GM18498 (cell line): ENCODE results near the gene ARMH2.

Source experiments
- ATAC-seq: cut with Tn5 transposase; IDR thresholded peaks from one replicate; pipeline ENCODE4 v1.9.1; 2021; ENCODE audit warnings: mild to moderate bottlenecking, moderate library complexity; ENCODE audit not compliant: unreplicated experiment

Gene ARMH2

DNA sequence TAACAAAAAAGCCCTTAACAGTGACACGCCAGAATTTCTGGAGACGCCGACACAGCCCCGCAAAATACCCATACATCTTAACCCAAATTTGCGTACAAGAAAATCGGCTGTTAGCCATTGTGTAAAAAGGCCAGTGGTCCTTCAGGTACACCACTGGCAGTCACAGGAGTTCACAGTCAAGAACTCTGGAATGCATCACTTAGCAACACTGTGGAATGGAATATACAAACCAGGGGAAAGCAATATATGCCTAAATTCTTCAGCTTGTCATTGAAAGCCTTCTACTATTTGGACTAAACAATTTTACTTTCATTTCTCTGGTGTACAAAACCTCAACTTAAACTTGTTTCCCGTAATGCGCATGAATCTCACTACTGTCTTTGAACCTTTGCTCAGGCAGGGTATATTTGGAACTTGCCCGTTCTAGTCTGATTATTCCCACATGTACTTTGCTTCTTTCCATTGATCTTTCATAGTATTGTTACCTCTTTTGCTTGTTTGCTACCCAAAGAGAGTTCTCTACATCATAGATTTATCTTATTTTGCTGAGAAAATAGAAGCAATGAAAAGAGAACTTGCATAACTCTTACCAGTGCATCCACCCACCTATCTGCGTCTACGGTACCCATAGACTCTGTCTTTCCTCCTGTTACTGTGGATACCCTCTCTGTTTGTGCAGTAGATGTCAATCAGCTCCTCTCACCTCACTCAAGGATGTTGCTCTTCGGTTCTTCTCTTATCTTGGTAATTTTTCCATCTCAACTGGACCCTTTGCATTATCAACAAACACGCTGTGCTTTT, at the start of gene ARMH2:
Gene ARMH2, minus strand, starts transcription at position 178 of the 801 bp plus-strand sequence. Its CDS starts 60 bp downstream, at position 118.
- no peak for ATAC-seq

DNA sequence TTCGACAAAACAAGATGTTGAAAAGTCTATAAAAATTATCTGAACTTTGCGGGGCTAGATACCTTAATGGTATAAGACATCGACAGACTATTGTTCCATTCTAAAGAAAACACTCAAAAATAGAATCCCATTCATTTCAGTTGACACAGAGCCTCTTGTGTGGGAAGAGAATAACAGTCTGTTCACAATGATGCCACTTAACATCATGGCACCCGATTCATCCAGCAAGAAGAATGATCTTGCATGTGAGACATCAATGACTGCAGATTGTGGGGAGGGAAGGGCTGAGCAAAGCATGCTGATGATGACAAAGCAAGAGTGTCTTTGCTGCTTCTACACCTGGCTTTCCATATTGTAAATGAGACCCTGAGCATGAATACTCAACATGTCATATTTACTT, 49.7 kb upstream of the ARMH2 start:
- ATAC-seq: no peak

DNA sequence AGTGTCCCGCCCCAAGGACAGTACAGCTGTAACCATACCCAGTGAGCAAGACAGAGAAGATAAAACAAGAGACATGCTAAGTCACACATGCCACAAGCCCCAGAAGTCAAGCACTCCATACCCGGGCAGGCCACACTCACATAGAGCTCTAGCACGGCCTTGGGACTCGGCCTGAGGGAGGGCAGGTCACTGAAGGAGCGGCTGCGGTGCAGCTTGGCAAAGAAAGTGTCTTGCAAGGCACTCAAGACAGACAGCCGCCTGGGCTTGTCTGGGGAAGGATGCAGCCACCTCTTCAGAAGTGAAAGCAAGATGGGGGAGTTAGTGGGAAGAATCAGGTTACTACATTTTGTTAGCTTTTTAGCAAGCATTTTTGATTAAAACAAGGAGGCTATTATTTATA, 48.7 kb upstream of the ARMH2 start:
- ATAC-seq: no peak

DNA sequence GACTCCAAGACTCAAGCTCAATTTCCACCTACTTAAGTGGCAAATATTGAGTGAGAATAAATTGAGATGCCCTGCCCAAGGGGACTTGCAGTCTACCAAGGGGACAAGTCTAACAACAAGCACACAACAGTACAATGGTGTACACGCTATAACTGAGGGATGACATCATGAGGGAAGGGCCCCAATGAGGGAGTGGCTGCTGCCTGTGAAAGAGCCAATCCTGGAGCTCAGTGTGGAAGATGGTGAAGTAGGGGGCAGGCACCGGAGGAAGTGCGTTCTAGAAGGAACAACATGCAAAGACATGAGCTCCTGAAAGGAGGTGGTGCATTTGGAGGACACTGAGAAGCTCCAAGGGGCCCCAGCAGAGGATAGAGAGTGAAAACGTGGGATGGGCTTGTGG, 46.9 kb upstream of the ARMH2 start:
- ATAC-seq: no peak

DNA sequence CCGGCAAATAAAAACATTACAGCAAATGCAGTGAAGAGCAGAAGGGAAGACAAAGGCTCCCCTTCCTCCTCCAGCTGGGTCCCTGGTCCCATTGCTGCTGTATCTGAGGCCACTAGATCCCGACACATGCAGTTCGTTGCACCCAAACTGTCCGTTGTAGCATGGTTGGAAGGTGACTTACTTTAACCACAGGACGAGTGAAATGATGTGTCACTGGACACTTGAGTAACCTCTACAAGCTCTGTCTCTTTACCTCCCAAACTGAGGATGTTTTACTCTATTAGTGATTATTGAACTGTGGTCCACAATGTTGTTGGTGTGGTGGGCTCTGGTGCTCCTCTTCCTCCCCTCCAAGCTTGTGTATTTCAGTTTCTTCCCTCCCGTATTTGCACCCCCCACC, 46.2 kb upstream of the ARMH2 start:
- ATAC-seq: no peak

DNA sequence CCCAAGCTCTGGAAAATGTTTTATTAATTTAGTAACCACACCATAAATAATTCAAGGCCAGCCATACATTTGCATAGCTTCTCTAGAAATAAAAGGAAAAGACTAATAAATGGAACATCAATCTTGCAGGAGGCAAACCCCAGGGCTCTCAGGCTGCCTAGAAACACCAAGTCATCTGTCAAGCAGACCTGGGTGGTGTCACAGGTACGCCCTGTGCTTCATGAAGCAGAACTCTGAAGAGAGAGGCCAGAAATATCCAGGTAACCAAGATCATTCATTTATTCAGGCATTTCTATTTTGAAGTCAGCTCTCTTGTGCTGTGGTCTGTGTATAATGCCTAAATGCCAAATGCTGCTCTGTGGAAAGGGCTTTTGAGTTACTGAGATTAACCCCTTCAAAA, 45.3 kb upstream of the ARMH2 start:
- no peak for ATAC-seq

DNA sequence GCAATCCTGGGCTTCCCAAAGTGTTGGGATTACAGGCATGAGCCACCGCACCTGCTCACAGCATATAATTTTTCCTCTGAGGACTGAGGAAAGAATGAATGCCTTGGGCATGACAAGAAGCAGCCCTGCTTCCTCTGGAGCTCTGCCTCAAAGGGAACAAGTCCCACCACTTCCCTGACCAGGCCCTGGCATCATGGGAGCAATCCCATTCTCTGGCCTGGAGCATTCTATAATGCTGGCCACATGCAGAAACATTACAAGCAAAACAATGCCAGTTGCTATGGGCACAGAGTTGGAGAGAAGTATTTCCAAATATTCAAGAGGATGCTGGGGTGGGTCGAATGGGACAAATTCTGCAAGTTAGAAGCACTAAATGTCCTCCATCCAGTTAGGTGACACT, 41.5 kb upstream of the ARMH2 start:
- no peak for ATAC-seq

DNA sequence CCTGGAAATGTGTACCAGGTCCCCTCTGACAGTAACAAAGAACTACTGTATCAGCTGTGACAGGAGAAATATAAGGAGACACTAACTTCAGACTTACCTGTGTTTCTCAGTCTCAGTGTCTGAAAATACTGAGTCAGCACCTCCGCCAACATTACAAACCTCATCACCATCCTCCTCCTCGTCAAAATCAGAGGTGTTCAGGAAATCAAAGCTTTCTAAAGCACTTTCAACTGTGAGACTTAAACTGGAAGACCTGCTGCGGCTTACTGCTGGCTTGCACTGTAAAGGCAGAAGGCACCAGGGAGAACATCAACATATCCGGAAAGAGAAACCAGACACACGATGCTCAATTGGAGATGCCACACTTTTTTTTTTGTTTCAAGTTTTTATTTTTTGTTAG, 40.3 kb upstream of the ARMH2 start:
- ATAC-seq: no peak

DNA sequence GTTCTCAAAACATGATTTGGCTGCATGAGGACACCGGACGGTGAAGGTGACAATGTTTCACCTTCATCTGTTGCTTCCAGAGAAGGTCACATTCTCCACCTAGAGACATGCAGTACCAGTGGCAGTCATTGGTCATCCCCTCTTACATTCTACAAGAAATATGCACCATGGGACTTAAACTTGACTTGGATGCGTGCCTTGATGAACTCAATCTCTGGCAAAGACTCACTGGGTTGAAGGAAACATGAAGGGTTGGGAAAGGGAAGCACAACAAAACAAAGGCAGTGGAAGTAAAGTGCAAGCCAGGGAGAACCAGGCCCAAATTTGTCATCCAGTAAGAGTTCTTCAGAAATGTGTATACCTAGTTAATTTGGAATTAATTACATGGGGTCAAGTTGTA, 39.4 kb upstream of the ARMH2 start:
- ATAC-seq: no peak

DNA sequence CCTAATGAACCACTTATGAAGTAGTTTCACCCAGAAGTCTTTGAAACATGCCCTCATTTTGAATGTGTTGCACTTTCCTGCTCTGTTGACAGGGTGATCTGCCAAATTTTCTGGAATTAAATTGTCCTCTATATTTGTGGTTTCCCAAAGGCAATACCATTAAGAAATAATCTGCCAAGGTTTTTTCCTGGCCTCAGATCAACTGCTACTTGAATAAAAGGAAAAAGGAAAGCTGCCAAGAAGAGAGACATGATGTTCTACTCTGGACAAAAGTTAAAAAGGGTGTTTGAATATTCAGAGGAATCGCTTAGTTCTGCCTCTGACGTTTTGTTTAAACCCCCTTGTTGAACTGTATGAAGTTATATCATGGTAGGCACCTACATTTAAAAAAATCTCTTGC, 37.4 kb upstream of the ARMH2 start:
- ATAC-seq: no peak

DNA sequence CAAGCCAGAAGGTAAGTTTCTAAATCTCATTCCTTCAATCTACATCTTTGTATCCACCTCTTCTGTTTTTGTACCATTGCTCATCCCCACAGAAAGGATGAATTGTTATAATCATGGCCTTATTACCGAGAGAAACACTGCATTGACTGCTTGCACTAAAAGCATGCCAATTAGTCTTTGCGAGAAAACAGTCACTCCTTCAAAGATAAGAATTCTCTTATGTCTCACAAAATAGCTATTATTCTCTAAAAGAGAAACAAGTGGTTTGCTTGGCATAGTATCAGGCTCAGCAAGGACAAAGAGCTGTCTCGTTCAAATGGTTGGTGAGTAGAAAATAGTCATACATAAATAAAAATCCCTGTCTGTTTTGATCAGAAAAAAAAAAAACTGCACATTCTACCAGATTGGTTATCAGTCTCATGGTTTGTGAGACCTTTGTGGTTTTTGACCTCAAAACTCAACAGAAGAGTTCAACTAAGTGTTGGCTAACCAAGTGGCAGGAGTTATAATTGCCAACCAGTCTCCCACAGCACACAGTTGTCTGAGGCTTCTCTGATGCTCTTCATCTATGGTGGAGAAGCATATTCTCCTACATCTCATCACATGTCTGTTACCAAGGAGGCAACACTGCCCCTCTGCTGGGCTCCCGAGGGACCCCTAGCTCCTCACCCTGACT, 35.1 kb upstream of the ARMH2 start:
- no peak for ATAC-seq

DNA sequence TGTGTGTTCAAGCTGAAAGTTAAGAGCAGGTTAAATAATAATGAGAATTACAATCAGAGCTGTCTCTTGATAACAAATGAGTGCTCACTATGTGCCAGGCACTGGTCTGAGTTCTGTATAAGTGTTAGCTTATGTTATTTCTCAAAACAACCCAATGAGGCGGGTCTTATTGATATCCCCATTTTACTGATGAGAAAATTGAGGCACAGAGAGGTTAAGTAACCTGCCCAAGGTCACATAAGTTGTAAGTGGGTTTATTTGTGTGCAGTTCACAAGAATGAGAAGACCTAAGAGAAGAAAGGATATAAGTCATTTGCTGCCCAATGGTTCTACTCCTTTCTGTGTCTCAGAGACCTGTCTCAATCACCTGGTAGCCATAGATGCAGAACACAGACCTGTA, 34.1 kb upstream of the ARMH2 start:
- ATAC-seq: no peak

DNA sequence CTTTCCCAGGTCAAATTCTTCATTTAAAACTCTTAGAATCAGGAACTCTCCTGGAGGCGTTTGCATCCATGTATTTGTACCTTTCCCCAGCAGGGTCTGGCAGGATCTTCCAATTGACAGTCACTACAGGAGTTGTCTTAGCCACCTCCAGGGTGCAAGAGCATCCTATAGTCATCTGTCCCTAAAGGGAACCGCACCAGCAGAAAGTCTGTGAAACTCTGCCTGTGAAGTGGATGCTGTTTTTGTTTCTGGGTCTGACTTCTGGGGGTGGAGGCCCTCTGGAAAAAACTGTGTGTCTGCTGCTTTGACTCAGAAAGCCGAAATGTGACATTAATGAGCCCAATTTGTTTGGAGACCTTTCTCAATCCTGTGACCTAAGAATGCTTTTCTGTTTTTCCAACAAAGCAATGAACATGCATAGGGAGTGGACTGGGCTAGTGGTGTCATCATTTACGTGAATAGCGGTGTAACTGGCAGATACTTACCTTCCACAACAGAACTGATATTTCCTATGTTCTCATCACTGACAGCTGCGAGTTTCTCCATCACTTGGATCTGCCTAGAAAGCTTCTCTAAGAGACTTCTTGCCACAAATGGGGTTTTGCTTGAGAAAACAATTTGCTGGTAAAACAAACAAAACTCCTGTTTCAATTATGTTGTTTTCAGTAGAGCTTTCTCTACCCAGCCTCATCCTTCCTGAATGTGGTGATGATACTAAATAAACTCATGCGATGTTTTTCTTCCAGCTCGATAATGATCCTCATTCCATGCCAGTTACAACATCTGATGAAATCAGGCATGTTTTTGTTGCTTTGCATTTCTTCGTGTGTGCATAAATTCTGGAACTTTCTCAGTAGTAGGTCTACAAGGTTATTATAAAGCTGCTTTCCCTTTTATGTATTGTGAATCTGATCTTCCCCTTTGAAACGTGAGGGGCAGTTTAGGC, 33.3 kb upstream of the ARMH2 start:
- ATAC-seq: no peak

DNA sequence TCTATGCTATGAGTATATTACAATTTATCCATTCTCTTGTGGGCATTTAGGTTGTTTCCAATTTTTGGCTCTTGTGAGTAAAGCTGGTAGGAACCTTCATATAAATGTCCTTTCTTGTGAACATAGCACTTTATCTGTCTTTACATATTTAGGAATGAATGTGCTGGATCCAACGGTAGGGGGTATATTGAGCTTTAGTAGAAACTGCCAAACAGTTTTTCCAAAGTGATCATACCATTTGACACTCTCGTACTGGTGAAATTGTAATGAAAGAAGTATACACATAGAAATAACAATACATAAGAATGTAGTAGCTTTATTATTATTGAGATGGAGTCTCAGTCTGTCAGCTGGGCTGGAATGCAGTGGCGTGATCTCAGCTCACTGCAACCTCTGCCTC, 30.9 kb upstream of the ARMH2 start:
- ATAC-seq: no peak

DNA sequence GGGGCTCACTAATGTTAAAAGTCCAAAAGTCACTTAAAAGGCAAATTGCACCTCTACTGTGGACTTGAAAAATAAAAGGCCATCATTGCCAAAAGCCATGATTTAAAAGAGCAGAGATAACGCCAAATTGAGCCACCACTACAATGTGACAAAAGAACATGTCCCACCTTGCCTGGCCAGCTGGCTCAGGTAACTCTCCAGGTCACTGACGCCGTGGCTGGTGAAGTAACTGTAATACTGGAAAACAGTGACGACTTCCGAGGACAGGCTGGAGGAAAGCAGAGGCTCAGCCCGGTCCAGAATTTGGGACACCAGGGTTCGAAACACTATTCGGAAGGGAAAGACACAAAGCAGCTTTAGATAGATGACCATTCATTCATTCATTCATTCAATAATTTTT, 29.3 kb upstream of the ARMH2 start:
- no peak for ATAC-seq

DNA sequence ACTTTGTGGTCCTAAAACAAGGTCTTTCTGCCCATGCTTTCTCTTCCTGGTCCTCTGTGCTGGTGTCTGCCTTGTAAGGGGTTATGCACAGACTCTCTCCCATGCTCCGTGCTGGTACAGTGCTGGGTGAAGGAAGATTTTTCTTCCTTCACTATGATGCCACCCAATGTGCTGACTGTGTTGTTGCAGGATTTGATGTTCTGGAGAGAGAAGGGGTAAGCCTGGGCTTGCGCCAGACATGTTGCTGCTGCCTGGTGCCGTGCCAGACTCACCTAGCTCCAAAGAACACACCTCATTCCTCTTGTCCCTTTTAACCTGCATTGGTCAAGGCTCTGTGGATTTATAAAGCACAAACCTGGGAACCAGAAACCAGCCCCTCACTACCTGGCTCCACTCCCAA, 28.4 kb upstream of the ARMH2 start:
- ATAC-seq: no peak

DNA sequence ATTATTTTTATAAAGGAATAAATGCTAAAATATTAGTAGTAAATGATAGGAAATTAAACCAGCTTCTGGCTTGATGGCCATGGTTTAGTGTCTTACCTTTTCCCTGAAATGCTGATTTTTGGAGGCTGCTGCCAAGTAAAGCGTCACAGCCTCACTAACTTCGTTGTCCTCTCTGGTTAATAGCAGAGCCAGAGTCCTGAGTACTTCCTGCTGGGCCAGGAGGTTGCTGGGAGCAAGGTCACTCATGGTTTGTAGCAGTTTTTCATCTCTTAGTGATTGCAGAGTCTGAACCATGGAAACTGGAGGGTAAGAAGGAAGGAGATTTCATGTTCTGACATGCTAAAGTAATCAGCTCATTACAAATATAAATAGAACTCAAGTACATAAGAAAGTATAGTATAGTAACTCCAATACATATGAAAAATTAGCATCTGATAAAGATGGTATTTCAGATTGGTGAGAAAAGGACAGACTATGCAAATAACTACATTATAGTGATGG, 26.5 kb upstream of the ARMH2 start:
- ATAC-seq: no peak

DNA sequence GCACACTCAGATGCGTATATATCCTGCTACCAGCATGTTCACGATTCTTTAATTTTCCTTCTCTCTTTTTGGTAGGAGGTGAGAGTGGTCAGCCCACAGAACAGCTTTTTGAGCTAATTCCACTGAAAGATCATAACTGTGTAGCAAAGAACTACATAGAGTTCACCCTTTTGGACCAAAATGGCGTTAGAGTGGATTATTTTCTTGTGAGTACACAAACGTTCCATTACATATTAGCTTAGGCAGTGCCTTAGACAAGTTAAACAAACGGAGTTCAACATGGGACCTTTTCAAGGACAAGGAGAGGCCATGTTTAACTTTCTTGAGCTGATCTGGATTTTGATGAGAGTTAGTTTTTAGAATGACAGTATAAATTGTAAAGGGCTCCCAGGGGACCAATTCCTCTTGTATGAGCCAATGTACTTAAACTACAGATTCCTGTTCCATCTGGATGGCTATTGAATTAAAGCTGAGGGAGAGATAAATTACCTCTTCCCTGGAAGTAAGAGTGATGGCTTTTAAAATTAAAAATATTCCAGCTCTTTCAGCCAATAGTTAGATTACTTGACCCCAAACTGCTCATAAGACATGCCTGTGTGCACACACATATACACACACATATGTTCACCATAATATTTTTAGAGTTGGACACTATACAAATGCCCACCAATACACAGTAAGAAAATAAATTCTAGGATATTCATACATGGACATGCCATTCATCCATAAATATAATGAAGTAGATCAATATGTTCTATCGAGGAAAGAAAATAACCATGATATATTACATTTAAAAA, 25.6 kb upstream of the ARMH2 start:
- ATAC-seq: no peak

DNA sequence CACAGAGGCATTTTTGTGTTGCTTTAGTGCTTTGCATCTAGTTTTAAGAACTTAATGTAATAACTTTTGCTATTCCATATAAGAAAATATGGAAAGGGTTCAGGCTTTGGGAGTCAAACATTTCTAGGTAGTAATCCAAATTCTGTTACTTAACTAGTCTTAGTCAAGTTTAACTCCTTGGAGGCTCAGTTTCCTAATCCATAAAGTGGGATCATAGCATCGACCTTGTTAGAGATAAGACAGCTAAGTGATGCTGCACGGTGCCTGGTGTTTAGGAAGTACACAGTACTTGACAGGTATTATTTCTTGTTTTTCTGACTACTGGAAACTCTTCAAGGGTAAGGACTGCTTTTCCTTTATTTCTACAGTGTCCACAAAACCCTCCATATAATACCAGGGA, 24.5 kb upstream of the ARMH2 start:
- no peak for ATAC-seq

DNA sequence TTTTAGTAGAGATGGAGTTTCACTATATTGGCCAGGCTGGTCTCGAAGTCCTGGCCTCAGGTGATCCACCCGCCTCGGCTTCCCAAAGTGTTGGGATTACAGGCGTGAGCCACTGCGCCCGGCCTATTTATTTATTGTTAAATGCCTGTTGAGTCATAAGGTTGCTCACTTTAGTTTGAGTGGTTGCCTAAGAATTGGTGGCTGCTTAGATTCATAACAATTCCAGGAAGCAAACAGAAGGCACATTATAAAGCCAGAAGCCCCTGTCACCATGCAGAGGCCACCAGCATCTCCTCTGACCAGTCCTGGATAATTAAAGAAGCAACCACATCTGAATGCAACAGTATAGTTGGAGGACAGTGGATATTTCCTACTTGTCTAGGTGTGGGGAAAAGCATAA, 24.0 kb upstream of the ARMH2 start:
- no peak for ATAC-seq
